NCI-H2196 treated with DMSO at 0.1 percent for 48 hours (cell line): ENCODE measurements around the gene RB1.
"Not testable (repeated sequence)": the region's sequence is repeated elsewhere in the genome, so short reads cannot be mapped to it uniquely, and the experiment has no call there.

Experiments used
- DNase-seq: peaks from one replicate; lab custom pipeline; 2025; ENCODE audit not compliant: unreplicated experiment; lab: John Stamatoyannopoulos, UW

RB1 gene

GRCh38 chr13:48297131-48297786 is 6.3 kb upstream of the RB1 start:
- DNase-seq, result no peak

- DNase-seq, result no peak
Measured at GRCh38 chr13:48299591-48299990, 4.0 kb upstream of the RB1 start.

- no peak for DNase-seq
Measured at GRCh38 chr13:48302871-48303358, 636 bp upstream of the RB1 start.

GRCh38 chr13:48304143-48304876 is 759 bp downstream of the RB1 start:
- DNase-seq, result no peak

GRCh38 chr13:48311223-48311622 is 7.7 kb downstream of the RB1 start:
- DNase-seq, result no peak

GRCh38 chr13:48315969-48316650 is 12.6 kb downstream of the RB1 start:
- DNase-seq, result no peak

- no peak for DNase-seq
Measured at GRCh38 chr13:48316826-48317510, 13.4 kb downstream of the RB1 start.

GRCh38 chr13:48317511-48318376 is 14.2 kb downstream of the RB1 start:
- no peak for DNase-seq

- DNase-seq, result no peak
Measured at GRCh38 chr13:48318377-48318811, 14.8 kb downstream of the RB1 start.

- DNase-seq, result no peak
Measured at GRCh38 chr13:48318821-48319511, 15.4 kb downstream of the RB1 start.

GRCh38 chr13:48319531-48320398 is 16.2 kb downstream of the RB1 start:
- no peak for DNase-seq

GRCh38 chr13:48320399-48320790 is 16.8 kb downstream of the RB1 start:
- no peak for DNase-seq

- DNase-seq, result no peak
Measured at GRCh38 chr13:48320891-48321510, 17.4 kb downstream of the RB1 start.

GRCh38 chr13:48322294-48322693 is 18.7 kb downstream of the RB1 start:
- DNase-seq, result no peak

GRCh38 chr13:48333976-48334375 is 30.4 kb downstream of the RB1 start:
- no peak for DNase-seq

GRCh38 chr13:48334534-48335127 is 31.1 kb downstream of the RB1 start:
- DNase-seq, result no peak

GRCh38 chr13:48339198-48339597 is 35.6 kb downstream of the RB1 start:
- DNase-seq, result not testable (repeated sequence)

- DNase-seq, result no peak
Measured at GRCh38 chr13:48344264-48344663, 40.7 kb downstream of the RB1 start.
